ENCODE measurements around the gene MSI2. TPM values are rescaled to one million over a fixed set of nuclear protein-coding genes. Genes with fewer than 3 reads are reported as not detected.

The MSI2 gene
- total and polyA plus RNA-seq, 2 donors (not counting 3 experiments of a cell fraction or from before 2014, with no cell fraction given): 20.9 to 59.3 TPM

DNA sequence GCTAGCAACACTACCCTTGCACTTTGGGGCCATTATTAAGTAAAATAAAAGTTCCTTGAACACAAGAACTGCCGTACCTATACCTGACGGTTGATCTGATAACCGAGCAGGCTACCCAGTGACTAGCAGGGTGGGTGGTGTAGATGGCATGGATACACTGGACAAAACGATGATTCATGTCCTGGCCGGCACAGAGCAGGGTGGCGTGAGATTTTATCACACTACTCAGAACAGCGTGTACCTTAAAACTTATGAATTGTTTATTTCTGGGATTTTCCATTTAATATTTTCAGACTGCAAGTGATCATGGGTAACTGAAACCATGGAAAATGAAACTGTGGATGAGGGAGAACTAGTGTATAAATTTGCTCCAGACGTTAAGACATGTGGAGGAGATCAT is 41.0 kb upstream of the MSI2 start:
- H3K4me3 ChIP-seq (replicated peaks in 1 of 3; ENCODE audit: insufficient read depth in 1 of 3, low read depth in 1 of 3, low read length in 3 of 3): no peak overlapping the region
- H3K4me1 ChIP-seq (ENCODE audit: control insufficient read depth, extremely low read depth, insufficient read depth, low read length): peaks cover 37% of the 10 kb centered on the region
- DNase-seq (ENCODE audit: low read depth, low spot score) (peak; percentile 54), FAIRE-seq (peak; percentile 50)
- H2AFZ ChIP-seq (ENCODE audit: low read depth, low read length): peak overlapping the region; percentile 36
- H3K36me3 ChIP-seq (ENCODE audit: control insufficient read depth in 2 of 2, extremely low read depth in 1 of 2, insufficient read depth in 2 of 2, low read length in 2 of 2): no peaks in the 10 kb centered on the region
- dilution Hi-C loops (cut with MboI; ENCODE audit: extremely low pct_ligation_motif_present, low sequenced_read_pairs) (no loop called here), intact Hi-C loops (cut with micrococcal nuclease) (no loop called here)
- no peaks in the 10 kb centered on the region for H3K9me3 ChIP-seq (replicated peaks; ENCODE audit: control insufficient read depth, insufficient read depth, low read length)
- no peaks in the 10 kb centered on the region for H3K79me2 ChIP-seq (ENCODE audit: control insufficient read depth, insufficient read depth, low read length)
- H3K4me2 ChIP-seq (ENCODE audit: insufficient read depth, low read length): peak overlapping the region; percentile 1
- POLR2A ChIA-PET: no interaction called here
- H3K9ac ChIP-seq (replicated peaks; ENCODE audit: extremely low read depth, insufficient read depth, low read length): no peak overlapping the region
- peak overlapping the region; percentile 46 for H3K27ac ChIP-seq (ENCODE audit: insufficient read depth, low read depth, low read length)
- TF ChIP-seq JUN (IDR thresholded peaks at IDR 0.05; ENCODE audit: borderline replicate concordance, insufficient read depth, insufficient read length, low read depth) (peak; percentile 27), POLR2A (IDR thresholded peaks at IDR 0.05; ENCODE audit: low read depth, low read length) (no peak), FOS (IDR thresholded peaks at IDR 0.05; ENCODE audit: borderline replicate concordance, insufficient read depth, low read length) (peak; percentile 58), MYC (IDR thresholded peaks at IDR 0.05; ENCODE audit: low read depth, low read length) (no peak), EZH2 (IDR thresholded peaks at IDR 0.05; ENCODE audit: borderline replicate concordance, low read depth, low read length, severe bottlenecking) (no peak), GATA2 (IDR thresholded peaks at IDR 0.05; ENCODE audit: insufficient read depth, insufficient read length, low read depth, low read length) (peak; percentile 94), POLR2AphosphoS5 (IDR thresholded peaks at IDR 0.05; ENCODE audit: insufficient read depth, low read depth, low read length) (peak; percentile 29)
- H3K27me3 ChIP-seq (ENCODE audit: control insufficient read depth in 2 of 2, insufficient read depth in 2 of 2, low read length in 2 of 2): no peaks in the 10 kb centered on the region
- H4K20me1 ChIP-seq (replicated peaks; ENCODE audit: control insufficient read depth, extremely low read depth, insufficient read depth, low read length): no peaks in the 10 kb centered on the region
- BruUV-seq (replicated peaks): no TSS peak
- H3K9me1 ChIP-seq (replicated peaks; ENCODE audit: control insufficient read depth, extremely low read depth, insufficient read depth, low read length): no peaks in the 10 kb centered on the region
- CTCF ChIA-PET: interaction anchor here (1.0 kb wide), 1 partner anchor 28 kb away, joined by 12 read pairs; no protein-coding TSS in a partner anchor

Measured in endothelial cell of umbilical vein (primary cell).